NOMO-1 (cell line): ENCODE data around the gene OTX2.

ENCODE experiments used
- DNase-seq, 2 experiments: peaks; one replicate each; lab custom pipeline; 2025; ENCODE audit not compliant: unreplicated experiment in 2 of 2; lab: John Stamatoyannopoulos, UW

The OTX2 gene

GRCh38 chr14:56812364-56813141 lies 2.3 kb upstream of the OTX2 start:
- DNase-seq, result no peak

DNA sequence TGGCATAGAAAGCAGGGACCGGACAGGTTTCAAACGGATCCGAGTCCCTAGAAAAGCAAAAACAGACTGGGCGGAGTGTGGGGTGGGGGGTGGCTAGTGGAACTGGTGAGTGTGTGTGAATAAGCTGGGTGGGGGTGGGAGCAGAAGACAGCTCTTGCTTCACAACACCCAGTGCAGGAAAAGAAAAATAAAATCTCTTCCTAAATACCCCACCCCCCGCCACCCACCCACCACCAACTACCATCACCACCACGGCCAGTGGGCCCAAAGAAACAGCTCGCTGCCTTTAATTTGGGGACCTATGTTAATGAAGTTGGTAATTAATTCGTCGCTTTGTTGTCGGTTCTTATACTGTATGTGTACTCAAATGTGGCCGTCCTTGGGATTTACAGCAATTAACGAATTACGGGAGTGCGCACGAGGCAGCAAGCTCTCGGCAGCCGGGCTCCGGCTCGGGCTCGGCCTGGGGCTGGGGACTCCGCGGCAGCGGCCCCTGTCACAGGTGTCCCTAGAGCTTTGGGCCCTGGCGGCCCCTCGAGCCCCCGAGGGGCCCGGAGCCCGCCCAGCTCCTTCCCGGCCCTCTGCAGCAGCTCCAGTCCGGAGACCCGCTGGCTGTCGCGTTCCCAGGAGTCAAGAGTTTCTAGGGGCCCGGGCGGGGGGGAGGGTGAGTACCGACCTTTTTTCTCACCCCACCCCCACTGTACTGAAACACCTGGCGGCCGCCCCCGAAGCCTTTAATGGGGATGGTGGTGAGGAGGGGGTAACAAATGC lies 1.5 kb upstream of the OTX2 start:
- DNase-seq, result no peak

GRCh38 chr14:56810836-56811592 lies 735 bp upstream of the OTX2 start:
- no peak for DNase-seq

DNA sequence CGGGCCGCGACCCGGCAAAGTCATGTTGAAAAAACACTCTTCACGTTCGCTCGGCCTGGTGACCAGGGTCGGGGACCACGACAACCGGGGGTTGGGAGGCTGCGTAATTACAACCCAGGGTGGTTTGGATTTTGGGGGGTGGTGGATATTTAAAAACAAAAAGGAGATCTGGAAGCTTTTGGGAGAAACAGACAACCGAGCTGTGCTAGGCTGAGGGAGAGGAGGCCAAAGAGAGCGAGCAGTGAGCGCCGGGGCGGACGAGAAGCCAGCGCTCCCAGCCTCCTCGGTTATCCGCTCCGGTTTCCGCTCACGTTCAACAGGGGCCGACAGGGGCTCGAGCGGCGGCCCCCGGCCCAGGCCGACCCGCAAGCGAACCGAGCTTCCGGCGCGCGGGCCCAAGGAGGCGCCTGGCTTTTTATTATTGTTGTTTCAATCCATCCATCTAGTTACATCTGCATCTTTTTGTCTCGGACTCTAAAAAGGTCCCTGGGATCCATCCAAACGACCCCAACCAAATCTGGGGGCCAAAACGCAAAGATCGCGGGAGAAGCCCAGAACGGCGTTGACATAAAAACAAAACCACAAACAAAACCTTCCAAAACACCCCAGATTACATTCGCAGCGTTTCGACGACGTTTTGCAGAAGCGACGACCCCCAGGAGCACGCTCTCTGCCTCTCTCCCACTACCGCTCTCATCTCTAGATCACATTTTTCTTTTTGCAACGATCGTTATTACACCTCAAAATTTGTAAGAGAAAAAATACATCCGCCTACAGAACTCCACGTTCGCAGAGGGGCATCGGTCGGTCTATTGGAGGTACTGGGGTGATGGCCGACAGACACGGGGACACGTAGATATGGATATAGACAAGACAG lies 771 bp downstream of the OTX2 start:
- DNase-seq, result no peak

DNA sequence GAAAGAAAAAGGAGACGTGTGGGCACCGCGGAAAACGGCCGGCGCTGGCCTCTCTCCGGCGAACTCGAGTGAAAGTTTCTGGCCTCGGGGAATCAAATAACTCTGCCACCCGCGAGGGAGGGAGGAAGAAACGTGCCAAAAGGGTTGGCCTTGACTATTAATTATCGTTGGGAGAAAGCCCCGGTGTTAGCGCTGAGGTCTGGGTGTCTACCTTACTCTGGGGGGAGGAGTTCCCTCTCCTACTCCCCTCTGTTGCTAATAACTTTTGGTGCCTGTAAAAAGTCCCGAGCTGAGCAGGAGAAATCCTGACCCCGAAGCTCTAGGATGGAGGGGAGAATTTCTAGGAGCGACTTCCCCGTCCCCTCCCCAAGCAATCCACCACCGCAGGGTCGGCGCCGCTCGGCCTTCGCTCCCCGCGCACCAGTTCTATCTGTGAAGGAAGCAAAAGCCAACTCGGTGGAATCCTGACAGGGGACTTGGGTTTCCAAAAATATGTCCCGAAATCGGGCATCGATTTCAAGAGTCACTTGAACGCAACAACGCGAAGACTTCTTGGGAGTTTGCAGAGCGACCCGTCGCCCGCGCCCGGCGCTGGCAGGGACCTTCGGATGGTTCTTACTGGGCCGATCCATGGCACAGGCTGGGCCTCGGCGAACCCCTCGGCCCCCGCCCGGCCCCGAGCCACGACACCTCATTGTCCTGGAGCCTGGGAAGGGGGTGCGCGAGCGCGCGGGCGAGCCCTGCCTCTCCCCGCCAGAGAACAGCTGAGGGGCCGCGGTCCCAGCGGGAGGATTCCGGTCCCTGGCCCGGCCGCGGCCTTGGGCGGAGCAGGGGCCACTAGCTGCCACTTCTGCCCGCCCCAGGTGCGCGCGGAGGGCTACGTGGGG lies 1.7 kb downstream of the OTX2 start:
- no peak for DNase-seq

- DNase-seq, result no peak
These were observed 2.2 kb downstream of the OTX2 start for GRCh38 chr14:56808110-56808382.

DNA sequence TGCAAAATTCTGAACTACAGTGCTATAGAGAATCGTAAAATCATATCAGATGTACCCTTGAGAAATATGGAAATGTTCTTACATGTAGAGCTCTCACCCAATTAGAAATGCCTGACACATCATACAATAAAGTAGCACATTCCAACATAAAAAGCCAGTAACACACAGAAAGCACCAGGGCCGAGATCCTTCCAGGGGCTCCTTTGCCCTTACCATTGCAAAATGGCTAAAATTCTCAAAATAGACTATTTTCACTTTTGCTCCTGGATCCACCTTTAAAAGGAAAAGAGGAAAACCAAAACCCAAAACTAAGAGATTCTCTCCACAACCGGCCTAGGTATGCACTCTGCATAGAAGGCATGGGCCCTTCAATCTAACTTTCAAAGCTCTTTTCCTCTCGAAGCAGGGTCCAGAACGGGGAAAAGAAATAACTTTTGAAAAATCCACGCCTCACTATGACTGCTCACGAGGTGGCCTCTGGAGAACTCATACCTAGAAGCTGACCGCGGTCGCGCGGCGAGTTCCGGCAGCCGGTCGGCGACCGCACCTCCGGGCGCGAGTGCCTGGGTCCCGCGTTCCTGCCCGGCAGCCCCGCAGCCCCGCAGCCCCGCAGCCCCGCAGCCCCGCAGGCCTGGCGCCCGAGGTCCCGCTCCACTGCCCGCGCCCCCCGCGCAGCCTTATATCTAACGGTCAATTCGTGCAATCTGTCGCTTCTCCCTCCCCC lies 2.7 kb downstream of the OTX2 start:
- no peak for DNase-seq

DNA sequence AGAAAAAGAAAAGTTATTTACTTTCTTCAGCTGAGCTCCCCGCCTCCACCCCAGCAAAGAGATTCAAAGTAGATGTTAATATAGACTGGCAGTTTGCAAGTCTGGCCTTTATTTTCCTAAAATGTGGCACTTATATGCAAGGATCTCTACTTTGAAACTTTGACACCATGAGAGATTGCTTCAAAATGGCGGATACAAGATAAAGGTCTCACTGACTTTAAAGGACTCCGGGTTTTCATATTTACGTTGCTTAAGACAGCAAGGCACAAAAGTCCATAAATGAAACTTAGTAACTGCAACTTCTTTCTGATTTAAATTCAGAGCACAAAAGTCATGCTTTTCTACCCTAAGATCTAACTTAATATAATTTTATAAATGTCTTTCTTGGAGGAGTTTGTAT lies 3.5 kb downstream of the OTX2 start:
- no peak for DNase-seq

GRCh38 chr14:56805992-56806727 lies 4.1 kb downstream of the OTX2 start:
- DNase-seq, result no peak

DNA sequence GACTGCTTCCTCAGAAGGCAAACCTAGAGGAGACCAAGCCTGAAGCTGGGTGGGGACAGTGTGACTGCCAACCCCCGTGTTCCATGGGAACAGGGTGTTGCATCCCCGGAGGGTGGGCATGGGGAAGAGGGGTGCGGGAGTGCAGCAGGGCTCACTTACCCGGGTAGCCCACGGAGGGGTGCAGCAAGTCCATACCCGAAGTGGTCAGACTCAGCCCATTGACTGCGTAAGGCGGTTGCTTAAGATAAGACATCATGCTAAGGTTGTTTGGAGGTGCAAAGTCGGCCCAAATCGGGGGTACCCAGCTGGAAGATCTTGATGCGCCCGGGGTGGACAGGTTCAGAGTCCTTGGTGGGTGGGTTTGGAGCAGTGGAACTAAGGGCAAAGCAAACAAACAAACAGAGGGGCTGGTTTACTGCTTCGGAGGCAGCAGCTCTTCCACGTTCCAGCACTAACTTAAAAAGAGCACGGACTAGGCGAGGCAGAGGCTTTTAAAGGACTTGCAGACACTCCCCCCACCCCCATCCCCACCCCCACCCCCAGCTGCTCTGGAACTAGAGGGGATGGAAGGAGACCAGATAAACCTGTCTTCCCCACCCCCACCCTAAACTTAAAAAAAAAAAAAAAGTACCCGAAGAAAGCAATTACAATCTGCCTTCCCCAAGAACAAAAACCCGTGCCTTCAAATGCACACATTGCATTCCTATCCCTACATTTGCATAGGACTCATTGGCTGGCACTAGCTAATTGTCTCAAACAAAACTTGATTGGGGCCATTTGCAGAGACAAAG lies 4.9 kb downstream of the OTX2 start:
- no peak for DNase-seq

- no peak for DNase-seq
These were observed 6.3 kb downstream of the OTX2 start for GRCh38 chr14:56803816-56804535.

DNA sequence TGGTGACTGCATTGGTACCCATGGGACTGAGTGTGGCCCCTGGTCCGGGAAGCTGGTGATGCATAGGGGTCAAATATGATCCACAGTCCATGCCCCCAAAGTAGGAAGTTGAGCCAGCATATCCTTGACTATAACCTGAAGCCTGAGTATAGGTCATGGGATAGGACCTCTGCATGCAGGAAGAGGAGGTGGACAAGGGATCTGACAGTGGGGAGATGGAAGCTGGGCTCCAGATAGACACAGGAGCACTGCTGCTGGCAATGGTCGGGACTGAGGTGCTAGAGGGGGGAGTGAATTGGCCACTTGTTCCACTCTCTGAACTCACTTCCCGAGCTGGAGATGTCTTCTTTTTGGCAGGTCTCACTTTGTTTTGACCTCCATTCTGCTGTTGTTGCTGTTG lies 8.4 kb downstream of the OTX2 start:
- no peak for DNase-seq

GRCh38 chr14:56799343-56799645 lies 11.0 kb downstream of the OTX2 start:
- no peak for DNase-seq

GRCh38 chr14:56798447-56799342 lies 11.6 kb downstream of the OTX2 start:
- DNase-seq, result no peak

DNA sequence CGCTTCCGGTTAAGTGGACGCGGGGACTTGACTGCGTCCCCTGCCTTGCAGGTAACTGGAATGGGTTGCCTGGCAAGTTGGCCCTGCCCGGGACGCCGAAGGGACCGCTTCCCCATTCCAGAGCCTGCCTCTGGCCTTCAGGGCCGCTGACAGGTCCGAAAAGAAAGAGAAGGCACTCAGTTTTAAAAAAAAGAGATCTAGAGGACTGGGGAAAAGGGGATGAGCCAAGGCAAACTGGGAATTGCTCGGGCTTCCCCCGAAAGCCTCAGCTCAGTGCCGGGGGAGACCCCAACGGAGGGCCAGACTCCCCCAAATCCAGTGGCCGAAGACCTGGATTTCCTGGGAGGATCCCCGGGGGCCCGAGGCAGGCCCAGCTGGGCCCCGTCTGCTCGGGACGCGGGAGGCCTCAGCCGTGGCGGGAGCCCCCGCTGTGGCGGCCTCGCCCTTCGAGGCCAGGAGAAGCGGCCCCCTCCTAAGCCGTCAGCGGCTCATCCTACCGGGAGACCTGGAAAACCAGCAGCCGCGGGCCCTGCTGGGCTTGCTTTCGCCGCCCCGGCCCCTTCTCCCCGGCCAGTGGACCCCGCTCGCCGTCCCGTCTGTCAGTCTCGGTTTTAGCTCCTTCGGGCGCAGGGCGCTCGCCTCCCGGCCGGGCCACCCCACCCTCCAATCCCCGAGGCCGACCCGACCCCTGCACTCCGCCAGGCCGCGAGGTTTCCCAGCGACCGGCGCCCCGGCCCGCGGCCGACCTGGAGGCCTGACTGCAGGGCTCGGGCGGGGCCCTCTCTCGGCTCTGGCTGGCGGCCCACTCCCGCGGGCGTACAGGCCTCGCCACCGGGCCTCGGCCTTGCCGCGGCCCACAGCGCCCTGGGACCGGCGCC lies 12.5 kb downstream of the OTX2 start:
- no peak for DNase-seq
